Gastrocnemius medialis (tissue), 4 donors: ENCODE results near the gene AAMDC. TPM values are rescaled to one million over a fixed set of nuclear protein-coding genes. Genes with fewer than 3 reads are reported as not detected.

Experiments
- ATAC-seq, 2 donors: fragments of 150-250 bp; one replicate each; pipeline ENCODE4 v1.9.1; 2016
- DNase-seq, 2 donors: peaks; one replicate each; pipeline ENCODE4 v3.0.0-alpha.2; 2019
- H3K27ac ChIP-seq, 4 donors: fragments of 200-600 bp; sonication (generic); 1 replicate in 1 of 4; 2 replicates in 3 of 4; pipeline ENCODE4 v1.5.1; 2016 to 2018; ENCODE audit warnings: mild to moderate bottlenecking in 2 of 4, moderate library complexity in 1 of 4
- H3K27me3 ChIP-seq, 3 donors: fragments of 200-600 bp; sonication (generic) in 2 of 3; 1 replicate in 1 of 3; 2 replicates in 2 of 3; pipeline versions ENCODE4 v1.5.1 to v1.6.0; 2016 to 2019; ENCODE audit warnings: mild to moderate bottlenecking in 1 of 3, moderate library complexity in 1 of 3
- H3K36me3 ChIP-seq, 2 donors: fragments of 200-600 bp; sonication (generic) in 1 of 2; one replicate each; pipeline ENCODE4 v1.5.1; 2017 to 2018
- H3K4me1 ChIP-seq, 2 donors: fragments of 200-600 bp; sonication (generic) in 1 of 2; one replicate each; pipeline ENCODE4 v1.5.1; 2016 to 2017; ENCODE audit warnings: mild to moderate bottlenecking in 2 of 2
- H3K4me3 ChIP-seq, 4 donors: fragments of 200-600 bp; sonication (generic) in 3 of 4; 1 replicate in 1 of 4; 2 replicates in 3 of 4; pipeline ENCODE4 v1.5.1; 2016 to 2019; ENCODE audit warnings: mild to moderate bottlenecking in 2 of 4
- H3K9me3 ChIP-seq, 3 donors: fragments of 200-600 bp; sonication (generic) in 2 of 3; 1 replicate in 1 of 3; 2 replicates in 2 of 3; pipeline ENCODE4 v1.5.1; 2016 to 2019
- POLR2A ChIP-seq, 2 donors: fragments of 450-650 bp; IDR thresholded peaks; one replicate each; pipeline ENCODE4 v1.6.1; 2017; ENCODE audit warnings: antibody characterized with exemption in 2 of 2, mild to moderate bottlenecking in 2 of 2, moderate library complexity in 2 of 2
- in situ Hi-C, 4 donors: fragments of 200-750 bp; cut with MboI; loops; one replicate each; pipeline versions ENCODE4 v1.15.0 to v1.8.0; 2017; ENCODE audit warnings: low sequenced_read_pairs in 4 of 4
- intact Hi-C: fragments of 100-400 bp; cut with DNase I; formaldehyde crosslinking; loops from one replicate; pipeline ENCODE4 v1.15.1; 2023; ENCODE audit warnings: low total_unique reads
- total RNA-seq, 4 donors: library from RNA; depleted of rRNA; stranded (reverse); fragments of >200 nt; gene quantifications; one replicate each; pipeline versions ENCODE4 v1.1.0 to v1.2.3, GENCODE V29; 2016
- TF ChIP-seq, protein P1 (sequence below), 5 experiments: fragments of 450-650 bp in 3 of 5; fragments of 200-600 bp in 2 of 5; sonication (generic) in 2 of 5; IDR thresholded peaks in 4 of 5; conservative IDR thresholded peaks in 1 of 5; 1 replicate in 4 of 5; 2 replicates in 1 of 5; pipeline ENCODE4 v1.5.1; 2016 to 2019; ENCODE audit warnings: antibody characterized with exemption in 5 of 5, mild to moderate bottlenecking in 3 of 5, moderate library complexity in 3 of 5

Gene AAMDC
- total RNA-seq, 4 donors from 2014 or later: 32.4 to 70.3 (median 48.3) TPM

GRCh38 chr11:77865805-77866204 is 44.9 kb downstream of the AAMDC start:
- no peaks in the 10 kb centered on the region for H3K27me3 ChIP-seq
- H3K4me1 ChIP-seq: peaks cover 8 to 17% of the 10 kb centered on the region in 2 donors
- DNase-seq: no peak
- H3K27ac ChIP-seq: peak overlapping the region in 1 of 4 donors; percentile 33
- intact Hi-C loops (no loop called here), in situ Hi-C loops (no loop called here)
- no peak for ATAC-seq
- H3K36me3 ChIP-seq: peaks cover 0 to 7% of the 10 kb centered on the region in 2 donors
- TF ChIP-seq POLR2A (IDR thresholded peaks at IDR 0.05): no peak
- TF ChIP-seq, protein P1, sequence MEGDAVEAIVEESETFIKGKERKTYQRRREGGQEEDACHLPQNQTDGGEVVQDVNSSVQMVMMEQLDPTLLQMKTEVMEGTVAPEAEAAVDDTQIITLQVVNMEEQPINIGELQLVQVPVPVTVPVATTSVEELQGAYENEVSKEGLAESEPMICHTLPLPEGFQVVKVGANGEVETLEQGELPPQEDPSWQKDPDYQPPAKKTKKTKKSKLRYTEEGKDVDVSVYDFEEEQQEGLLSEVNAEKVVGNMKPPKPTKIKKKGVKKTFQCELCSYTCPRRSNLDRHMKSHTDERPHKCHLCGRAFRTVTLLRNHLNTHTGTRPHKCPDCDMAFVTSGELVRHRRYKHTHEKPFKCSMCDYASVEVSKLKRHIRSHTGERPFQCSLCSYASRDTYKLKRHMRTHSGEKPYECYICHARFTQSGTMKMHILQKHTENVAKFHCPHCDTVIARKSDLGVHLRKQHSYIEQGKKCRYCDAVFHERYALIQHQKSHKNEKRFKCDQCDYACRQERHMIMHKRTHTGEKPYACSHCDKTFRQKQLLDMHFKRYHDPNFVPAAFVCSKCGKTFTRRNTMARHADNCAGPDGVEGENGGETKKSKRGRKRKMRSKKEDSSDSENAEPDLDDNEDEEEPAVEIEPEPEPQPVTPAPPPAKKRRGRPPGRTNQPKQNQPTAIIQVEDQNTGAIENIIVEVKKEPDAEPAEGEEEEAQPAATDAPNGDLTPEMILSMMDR (IDR thresholded peaks at IDR 0.05 in 4 of 5, conservative IDR thresholded peaks at IDR 0.05 in 1 of 5): no peak
- H3K9me3 ChIP-seq: no peaks in the 10 kb centered on the region
- no peak overlapping the region for H3K4me3 ChIP-seq

- Histone ChIP-seq H3K27ac (peak overlapping the region in 1 of 4 donors; percentile 33), H3K9me3 (no peaks in the 10 kb centered on the region), H3K4me1 (peaks cover 5 to 12% of the 10 kb centered on the region in 2 donors), H3K27me3 (no peaks in the 10 kb centered on the region), H3K36me3 (peaks cover 0 to 7% of the 10 kb centered on the region in 2 donors), H3K4me3 (no peak overlapping the region)
- ATAC-seq: no peak
- TF ChIP-seq POLR2A (IDR thresholded peaks at IDR 0.05): no peak
- TF ChIP-seq, protein P1 (IDR thresholded peaks at IDR 0.05 in 4 of 5, conservative IDR thresholded peaks at IDR 0.05 in 1 of 5): no peak
- in situ Hi-C loops (no loop called here), intact Hi-C loops (no loop called here)
- no peak for DNase-seq
These were observed 45.4 kb downstream of the AAMDC start for GRCh38 chr11:77866336-77866735.

- no peaks in the 10 kb centered on the region for H3K9me3 ChIP-seq
- intact Hi-C loops (no loop called here), in situ Hi-C loops (no loop called here)
- H3K27ac ChIP-seq: no peak overlapping the region
- ATAC-seq (no peak), DNase-seq (no peak)
- TF ChIP-seq, protein P1 (IDR thresholded peaks at IDR 0.05 in 4 of 5, conservative IDR thresholded peaks at IDR 0.05 in 1 of 5): no peak
- TF ChIP-seq POLR2A (IDR thresholded peaks at IDR 0.05): no peak
- peaks cover 0 to 7% of the 10 kb centered on the region in 2 donors for H3K4me1 ChIP-seq
- no peak overlapping the region for H3K4me3 ChIP-seq
- H3K27me3 ChIP-seq: no peaks in the 10 kb centered on the region
- peaks cover 0 to 16% of the 10 kb centered on the region in 2 donors for H3K36me3 ChIP-seq
These were observed 47.8 kb downstream of the AAMDC start for GRCh38 chr11:77868744-77869143.

GRCh38 chr11:77871855-77872254 is 50.9 kb downstream of the AAMDC start:
- Histone ChIP-seq H3K9me3 (no peaks in the 10 kb centered on the region), H3K36me3 (peaks cover 0 to 16% of the 10 kb centered on the region in 2 donors), H3K27me3 (no peaks in the 10 kb centered on the region), H3K4me1 (peaks cover 0 to 5% of the 10 kb centered on the region in 2 donors), H3K27ac (no peak overlapping the region), H3K4me3 (no peak overlapping the region)
- TF ChIP-seq, protein P1 (IDR thresholded peaks at IDR 0.05 in 4 of 5, conservative IDR thresholded peaks at IDR 0.05 in 1 of 5): no peak
- TF ChIP-seq POLR2A (IDR thresholded peaks at IDR 0.05): no peak
- intact Hi-C loops (no loop called here), in situ Hi-C loops (no loop called here)
- DNase-seq: no peak
- peak; percentile 33 to 60 for ATAC-seq

- TF ChIP-seq POLR2A (IDR thresholded peaks at IDR 0.05): no peak
- TF ChIP-seq, protein P1 (IDR thresholded peaks at IDR 0.05 in 4 of 5, conservative IDR thresholded peaks at IDR 0.05 in 1 of 5): no peak
- DNase-seq: no peak
- peaks cover 0 to 16% of the 10 kb centered on the region in 2 donors for H3K36me3 ChIP-seq
- in situ Hi-C loops: no loop called here
- no peak overlapping the region for H3K4me3 ChIP-seq
- H3K9me3 ChIP-seq: no peaks in the 10 kb centered on the region
- H3K27me3 ChIP-seq: no peaks in the 10 kb centered on the region
- intact Hi-C loops: no loop called here
- no peak overlapping the region for H3K27ac ChIP-seq
- no peak for ATAC-seq
- peaks cover 0 to 5% of the 10 kb centered on the region in 2 donors for H3K4me1 ChIP-seq
These were observed 52.4 kb downstream of the AAMDC start for GRCh38 chr11:77873345-77873744.
